Left ventricle myocardium inferior (tissue), 1 donor: ENCODE data around the gene MALRD1. TPM values are rescaled to one million over a fixed set of nuclear protein-coding genes. Genes with fewer than 3 reads are reported as not detected.

Experiments
- DNase-seq: peaks from one replicate; pipeline ENCODE4 v3.0.0-alpha.2; 2020
- H3K27ac ChIP-seq: fragments of 200-600 bp; replicated peaks from 2 replicates; pipeline ENCODE4 v1.8.0; 2021
- H3K27me3 ChIP-seq: fragments of 200-600 bp; 2 replicates; pipeline ENCODE4 v1.8.0; 2021; ENCODE audit warnings: low read depth
- H3K36me3 ChIP-seq: fragments of 200-600 bp; 2 replicates; pipeline ENCODE4 v1.8.0; 2021
- H3K4me1 ChIP-seq: fragments of 200-600 bp; 2 replicates; pipeline ENCODE4 v1.8.0; 2021
- H3K4me3 ChIP-seq: fragments of 200-600 bp; 2 replicates; pipeline ENCODE4 v1.8.0; 2021; ENCODE audit warnings: mild to moderate bottlenecking, moderate library complexity
- H3K9me3 ChIP-seq: fragments of 200-600 bp; replicated peaks from 2 replicates; pipeline ENCODE4 v1.8.0; 2021
- CTCF ChIP-seq: fragments of 200-600 bp; IDR thresholded peaks from 2 replicates; pipeline ENCODE4 v1.8.0; 2021; ENCODE audit warnings: antibody characterized with exemption, mild to moderate bottlenecking, borderline replicate concordance
- intact Hi-C: fragments of 100-400 bp; cut with micrococcal nuclease; formaldehyde crosslinking; loops from one replicate; pipeline ENCODE4 v1.11.0; 2022
- total RNA-seq: library from RNA; stranded (reverse); fragmentation: NEBNext Ultra II Directional; extraction: Animal tissue kit (Norgen Biotek cat#: 25700); gene quantifications from one replicate; pipeline ENCODE4 v1.2.1, GENCODE V29; 2021
- donor health status: DM: no; HTN: yes; CAD: no; lungs with severe emphysema.

MALRD1 gene
- total RNA-seq, 1 donor from 2014 or later: 0.47 TPM

GRCh38 chr10:19347621-19348020, 299.0 kb downstream of the MALRD1 start:
- no peak overlapping the region for H3K4me3 ChIP-seq
- TF ChIP-seq CTCF: no peak
- intact Hi-C loops: no loop called here
- DNase-seq: no peak
- H3K36me3 ChIP-seq: no peaks in the 10 kb centered on the region
- peaks cover 6% of the 10 kb centered on the region for H3K27me3 ChIP-seq
- no peaks in the 10 kb centered on the region for H3K9me3 ChIP-seq
- no peaks in the 10 kb centered on the region for H3K4me1 ChIP-seq
- no peak overlapping the region for H3K27ac ChIP-seq

- intact Hi-C loops: no loop called here
- H3K27me3 ChIP-seq: no peaks in the 10 kb centered on the region
- no peak for TF ChIP-seq CTCF
- no peak overlapping the region for H3K27ac ChIP-seq
- no peak for DNase-seq
- H3K4me3 ChIP-seq: no peak overlapping the region
- no peaks in the 10 kb centered on the region for H3K4me1 ChIP-seq
- H3K36me3 ChIP-seq: no peaks in the 10 kb centered on the region
- H3K9me3 ChIP-seq: peaks cover 7% of the 10 kb centered on the region
These were observed 318.6 kb downstream of the MALRD1 start for GRCh38 chr10:19367176-19367575.

- no peaks in the 10 kb centered on the region for H3K27me3 ChIP-seq
- no peak overlapping the region for H3K27ac ChIP-seq
- H3K4me3 ChIP-seq: no peak overlapping the region
- intact Hi-C loops: no loop called here
- no peaks in the 10 kb centered on the region for H3K36me3 ChIP-seq
- no peak for TF ChIP-seq CTCF
- no peaks in the 10 kb centered on the region for H3K4me1 ChIP-seq
- no peak for DNase-seq
- H3K9me3 ChIP-seq: no peaks in the 10 kb centered on the region
These were observed 325.4 kb downstream of the MALRD1 start for GRCh38 chr10:19373988-19374387.

GRCh38 chr10:19385846-19386450, 337.3 kb downstream of the MALRD1 start:
- intact Hi-C loops: no loop called here
- no peaks in the 10 kb centered on the region for H3K4me1 ChIP-seq
- H3K9me3 ChIP-seq: peaks cover 10% of the 10 kb centered on the region
- no peak overlapping the region for H3K27ac ChIP-seq
- no peak for DNase-seq
- H3K36me3 ChIP-seq: no peaks in the 10 kb centered on the region
- H3K4me3 ChIP-seq: no peak overlapping the region
- no peaks in the 10 kb centered on the region for H3K27me3 ChIP-seq
- TF ChIP-seq CTCF: no peak

GRCh38 chr10:19408924-19409323, 360.3 kb downstream of the MALRD1 start:
- Histone ChIP-seq H3K27me3 (no peaks in the 10 kb centered on the region), H3K4me3 (no peak overlapping the region)
- intact Hi-C loops: no loop called here

More at GRCh38 chr10:19408924-19409323, 360.3 kb downstream of the MALRD1 start:
- DNase-seq: no peak
- no peak for TF ChIP-seq CTCF
- Histone ChIP-seq H3K27ac (no peak overlapping the region), H3K9me3 (peaks cover 8% of the 10 kb centered on the region), H3K4me1 (no peaks in the 10 kb centered on the region), H3K36me3 (no peaks in the 10 kb centered on the region)
